Measurements from ENCODE around the gene SCARF2.

SCARF2 gene

DNA sequence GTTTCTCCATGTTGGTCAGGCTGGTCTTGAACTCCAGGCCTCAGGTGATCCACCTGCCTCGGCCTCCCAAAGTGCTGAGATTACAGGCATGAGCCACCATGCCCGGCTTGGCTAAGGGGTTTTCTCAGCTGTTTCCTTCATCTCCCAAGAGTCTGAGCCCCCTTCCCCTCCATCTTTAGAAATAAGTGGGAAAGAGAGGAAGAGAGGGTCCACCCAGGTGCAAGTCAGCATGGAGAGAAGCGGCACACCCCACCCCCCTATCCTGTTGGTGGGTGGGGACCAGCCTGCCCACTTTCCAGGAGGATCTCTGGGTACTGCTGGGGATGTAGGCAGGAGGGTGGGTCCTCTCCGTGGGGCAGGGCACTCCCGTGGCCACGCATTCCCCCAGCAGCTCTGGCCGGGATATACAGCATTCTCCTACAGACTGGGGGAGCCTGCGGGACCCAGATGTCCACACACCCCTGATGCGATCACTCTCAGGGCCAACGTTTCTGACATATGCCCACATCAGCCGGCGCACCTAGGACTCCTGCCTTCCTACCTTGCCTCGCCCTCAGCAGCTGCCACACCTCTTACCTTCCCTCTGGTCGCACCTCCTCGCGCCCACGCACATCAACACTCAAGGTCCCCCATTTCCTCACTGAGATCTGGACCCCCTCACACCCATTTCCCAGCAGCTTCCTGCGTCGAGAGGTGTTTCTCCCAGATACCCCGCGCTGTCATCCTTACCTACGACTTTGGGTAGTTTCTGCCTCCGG is 8.9 kb downstream of the SCARF2 start:
- TF ChIP-seq, protein P1, sequence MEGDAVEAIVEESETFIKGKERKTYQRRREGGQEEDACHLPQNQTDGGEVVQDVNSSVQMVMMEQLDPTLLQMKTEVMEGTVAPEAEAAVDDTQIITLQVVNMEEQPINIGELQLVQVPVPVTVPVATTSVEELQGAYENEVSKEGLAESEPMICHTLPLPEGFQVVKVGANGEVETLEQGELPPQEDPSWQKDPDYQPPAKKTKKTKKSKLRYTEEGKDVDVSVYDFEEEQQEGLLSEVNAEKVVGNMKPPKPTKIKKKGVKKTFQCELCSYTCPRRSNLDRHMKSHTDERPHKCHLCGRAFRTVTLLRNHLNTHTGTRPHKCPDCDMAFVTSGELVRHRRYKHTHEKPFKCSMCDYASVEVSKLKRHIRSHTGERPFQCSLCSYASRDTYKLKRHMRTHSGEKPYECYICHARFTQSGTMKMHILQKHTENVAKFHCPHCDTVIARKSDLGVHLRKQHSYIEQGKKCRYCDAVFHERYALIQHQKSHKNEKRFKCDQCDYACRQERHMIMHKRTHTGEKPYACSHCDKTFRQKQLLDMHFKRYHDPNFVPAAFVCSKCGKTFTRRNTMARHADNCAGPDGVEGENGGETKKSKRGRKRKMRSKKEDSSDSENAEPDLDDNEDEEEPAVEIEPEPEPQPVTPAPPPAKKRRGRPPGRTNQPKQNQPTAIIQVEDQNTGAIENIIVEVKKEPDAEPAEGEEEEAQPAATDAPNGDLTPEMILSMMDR (conservative IDR thresholded peaks at IDR 0.05; ENCODE audit: low read depth, low read length): no peak
- H3K4me3 ChIP-seq (ENCODE audit: low read length): no peak overlapping the region
- DNase-seq (ENCODE audit: low read depth): no peak

DNA sequence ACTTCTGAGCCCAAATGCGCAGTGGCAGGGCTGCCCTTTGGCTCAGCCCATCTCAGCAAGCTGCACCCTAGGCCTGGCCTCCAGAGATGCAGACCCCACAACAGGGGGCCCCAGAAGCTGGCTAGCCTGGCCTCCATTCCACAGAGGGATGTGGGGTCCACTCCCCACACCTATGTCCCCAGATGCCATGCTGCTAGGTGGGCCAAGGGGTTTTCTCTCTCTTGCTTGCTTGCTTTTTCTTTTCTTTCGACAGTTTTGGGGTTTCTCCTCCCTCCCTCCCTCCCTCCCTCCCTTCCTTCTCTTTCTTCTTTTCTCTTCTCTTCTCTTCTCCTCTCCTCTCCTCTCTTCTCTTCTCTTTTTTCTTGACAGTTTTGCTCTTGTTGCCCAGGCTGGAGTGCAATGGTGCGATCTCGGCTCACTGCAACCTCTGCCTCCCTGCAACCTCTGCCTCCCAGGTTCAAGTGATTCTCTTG is 9.6 kb downstream of the SCARF2 start:
- no peak overlapping the region for H3K4me3 ChIP-seq (ENCODE audit: low read length)
- no peak for DNase-seq (ENCODE audit: low read depth)
- TF ChIP-seq, protein P1 (conservative IDR thresholded peaks at IDR 0.05; ENCODE audit: low read depth, low read length): no peak

DNA sequence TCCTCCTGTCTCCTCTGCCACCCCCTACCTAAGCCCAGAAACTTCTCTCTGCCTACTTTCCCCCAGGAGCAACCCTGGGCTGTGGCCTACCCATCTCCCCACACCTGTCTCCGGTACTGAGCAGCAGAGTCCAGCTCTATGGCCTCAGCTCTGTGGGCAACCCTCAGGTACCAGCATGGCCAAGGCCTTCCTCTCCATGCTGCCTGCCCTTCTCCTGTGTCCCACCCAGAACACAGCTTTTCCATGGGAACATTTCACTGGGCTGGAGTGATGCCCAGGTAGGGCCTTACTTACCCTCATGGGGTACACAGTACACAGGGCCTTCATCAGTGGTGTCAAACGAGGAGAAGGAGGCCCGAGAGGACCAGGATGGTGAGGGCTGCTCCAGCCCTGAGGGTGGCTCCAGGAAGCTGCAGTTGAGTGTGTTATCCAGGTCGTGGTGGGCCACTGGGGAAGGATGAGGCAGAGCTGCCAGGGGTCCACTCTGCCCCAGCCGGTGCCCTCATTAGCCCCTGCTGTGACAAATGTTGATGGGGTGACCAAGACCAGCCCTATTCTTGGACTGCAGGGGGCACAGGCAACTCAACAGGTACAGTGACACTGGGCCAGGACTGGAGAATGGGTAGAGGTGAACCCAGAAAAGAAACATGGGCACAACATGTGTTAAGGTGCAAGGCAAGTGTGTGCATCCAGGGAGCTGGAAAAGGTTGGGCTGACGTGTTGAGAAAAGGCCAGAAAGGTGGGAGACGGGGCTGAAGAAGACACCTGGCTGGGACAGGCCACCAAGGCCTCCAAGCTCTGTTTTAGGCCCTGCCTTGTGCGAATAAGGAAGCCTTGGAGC is 10.3 kb downstream of the SCARF2 start:
- TF ChIP-seq, protein P1 (conservative IDR thresholded peaks at IDR 0.05; ENCODE audit: low read depth, low read length): no peak
- DNase-seq (ENCODE audit: low read depth): no peak
- no peak overlapping the region for H3K4me3 ChIP-seq (ENCODE audit: low read length)

DNA sequence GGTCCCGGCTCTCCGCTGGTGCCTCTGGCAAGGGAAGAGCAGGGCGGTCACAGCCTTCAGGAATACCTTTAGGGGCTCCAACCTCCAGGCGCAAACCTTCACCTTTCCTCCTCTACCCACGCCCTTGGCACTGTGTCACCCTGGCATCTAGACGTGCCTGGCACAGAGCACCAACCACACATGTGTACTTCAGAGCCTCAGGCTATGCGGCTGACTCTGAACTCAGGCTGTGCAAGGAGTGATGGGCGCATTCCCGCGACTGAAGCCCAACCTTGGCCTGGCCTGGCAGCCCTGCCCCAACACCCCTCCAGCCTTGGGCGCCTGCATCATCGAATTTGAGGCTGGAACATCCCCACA is 11.4 kb downstream of the SCARF2 start:
- TF ChIP-seq, protein P1 (conservative IDR thresholded peaks at IDR 0.05; ENCODE audit: low read depth, low read length): no peak
- H3K4me3 ChIP-seq (ENCODE audit: low read length): no peak overlapping the region
- no peak for DNase-seq (ENCODE audit: low read depth)

DNA sequence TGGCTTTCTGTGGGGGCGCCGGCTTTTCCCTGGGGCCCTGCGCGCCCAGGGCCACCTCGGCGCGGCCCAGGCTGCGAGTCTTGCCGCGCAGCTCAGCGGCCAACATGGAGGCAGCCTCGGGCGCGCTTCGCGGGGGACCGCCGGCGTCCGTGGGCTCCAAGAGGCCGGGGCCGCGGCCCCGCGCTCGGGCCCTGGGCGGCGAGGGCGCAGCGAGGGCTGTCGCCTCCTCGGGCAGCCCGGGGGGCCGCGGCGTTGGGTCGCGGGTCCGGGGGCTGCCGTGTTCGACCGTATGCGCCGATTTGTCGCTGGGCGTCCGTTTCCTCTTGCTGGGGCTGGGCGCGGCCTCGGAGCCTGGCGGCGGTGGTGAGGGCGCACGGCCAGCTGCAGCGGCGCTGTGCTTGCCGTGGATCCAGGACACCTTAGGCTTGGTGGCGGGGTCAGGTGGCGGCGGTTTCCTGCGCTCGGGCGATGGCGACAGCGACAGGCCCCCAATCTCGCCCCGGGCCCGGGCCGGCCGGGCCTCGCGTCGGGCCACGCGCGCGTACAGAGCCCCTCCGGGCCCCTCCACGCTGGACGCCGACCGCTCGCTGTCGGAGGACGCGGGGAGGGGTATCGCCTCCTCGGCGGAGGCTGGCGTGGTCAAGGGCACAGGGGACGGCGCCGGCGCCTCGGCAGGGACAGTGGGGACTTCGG is 11.9 kb downstream of the SCARF2 start:
- TF ChIP-seq, protein P1 (conservative IDR thresholded peaks at IDR 0.05; ENCODE audit: low read depth, low read length): no peak
- no peak overlapping the region for H3K4me3 ChIP-seq (ENCODE audit: low read length)
- no peak for DNase-seq (ENCODE audit: low read depth)

DNA sequence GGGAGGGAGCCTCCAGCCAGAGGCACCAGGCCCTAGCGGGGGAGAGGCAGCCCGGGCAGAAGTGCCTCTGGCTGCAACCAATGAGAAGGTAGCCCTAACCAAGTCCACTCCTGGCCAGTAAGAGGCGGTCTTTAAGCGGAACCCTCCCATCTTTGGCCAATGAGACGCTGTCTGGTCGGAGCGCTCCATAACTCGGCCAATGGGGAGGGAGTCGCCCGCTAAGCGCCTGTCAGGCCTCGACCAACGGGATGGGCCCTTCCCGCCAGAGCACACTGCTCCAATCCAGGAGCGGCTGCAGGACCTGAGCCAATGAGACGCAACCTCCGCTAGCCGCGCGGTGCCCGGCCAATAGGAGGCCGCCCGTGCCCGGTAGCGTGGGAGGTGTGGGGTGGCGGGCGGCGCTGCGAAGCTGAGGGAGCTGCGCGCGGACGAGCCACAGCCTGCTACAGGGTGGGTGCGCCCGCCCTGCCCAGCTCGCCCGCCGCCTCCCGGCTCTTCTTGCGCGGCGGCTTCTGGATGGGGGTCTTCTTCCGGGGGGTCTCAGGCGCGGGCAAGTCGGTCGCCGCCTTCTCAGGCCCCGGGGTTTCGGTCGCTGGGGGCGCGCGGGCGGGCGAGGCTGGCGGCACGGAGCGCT is 12.6 kb downstream of the SCARF2 start:
- TF ChIP-seq, protein P1 (conservative IDR thresholded peaks at IDR 0.05; ENCODE audit: low read depth, low read length): no peak
- no peak for DNase-seq (ENCODE audit: low read depth)
- no peak overlapping the region for H3K4me3 ChIP-seq (ENCODE audit: low read length)

Data from retinal pigment epithelial cell (primary cell).